Endothelial cell of umbilical vein (primary cell): ENCODE data around the gene ADA. TPM values are rescaled to one million over a fixed set of nuclear protein-coding genes. Genes with fewer than 3 reads are reported as not detected.

Source experiments
- BruUV-seq: library from RNA; stranded (reverse); fragments of 400-500 nt; replicated peaks from 2 replicates; lab custom pipeline; 2021; lab: Mats Ljungman, UMichigan
- CTCF ChIA-PET: fragments of 300-600, 350-600 bp; sonication (Branson Sonifier 250); formaldehyde crosslinking; loops from one replicate; lab custom pipeline; 2021; ENCODE audit warnings: antibody characterized with exemption, inconsistent platforms; lab: Charles Lee
- POLR2A ChIA-PET: fragments of 300-600, 350-600 bp; sonication (Branson Sonifier 250); formaldehyde crosslinking; loops from one replicate; lab custom pipeline; 2021; ENCODE audit warnings: antibody characterized with exemption, inconsistent platforms; lab: Charles Lee
- DNase-seq: peaks from one replicate; pipeline ENCODE4 v3.0.0-alpha.2; 2011; ENCODE audit warnings: low read depth, low spot score
- FAIRE-seq: peaks from 2 replicates; lab custom pipeline; 2011; peaks lifted over from hg19 to GRCh38; lab: Jason Lieb, UNC
- H2AFZ ChIP-seq: 2 replicates; pipeline ENCODE4 v1.6.0; 2012; ENCODE audit warnings: low read depth, low read length, control low read depth, inconsistent platforms
- H3K27ac ChIP-seq: 2 replicates; pipeline ENCODE4 v1.5.1; 2011; ENCODE audit warnings: low read depth, mild to moderate bottlenecking, control low read depth, low read length, moderate library complexity; ENCODE audit not compliant: insufficient read depth
- H3K27me3 ChIP-seq, 2 experiments: 2 replicates each; pipeline versions ENCODE4 v1.6.0 to v1.6.1; 2011; ENCODE audit warnings: low read length in 2 of 2, mixed read lengths in 1 of 2; ENCODE audit not compliant: control insufficient read depth in 2 of 2, insufficient read depth in 2 of 2
- H3K36me3 ChIP-seq, 2 experiments: 2 replicates in 1 of 2; 3 replicates in 1 of 2; pipeline ENCODE4 v1.5.1; 2011; ENCODE audit warnings: low read length in 2 of 2, mild to moderate bottlenecking in 1 of 2, moderate library complexity in 1 of 2; ENCODE audit not compliant: control insufficient read depth in 2 of 2, insufficient read depth in 2 of 2; ENCODE audit errors: extremely low read depth in 1 of 2
- H3K4me1 ChIP-seq: 3 replicates; pipeline ENCODE4 v1.5.1; 2011; ENCODE audit warnings: mild to moderate bottlenecking, low read length; ENCODE audit not compliant: control insufficient read depth, insufficient read depth; ENCODE audit errors: extremely low read depth
- H3K4me2 ChIP-seq: 2 replicates; pipeline ENCODE4 v1.6.1; 2011; ENCODE audit warnings: low read length, control low read depth, mixed read lengths; ENCODE audit not compliant: insufficient read depth
- H3K4me3 ChIP-seq, 3 experiments: fragments of 200-600 bp in 1 of 3; sonication (generic), shearing (Covaris generic) in 1 of 3; replicated peaks in 1 of 3; 2 replicates each; pipeline ENCODE4 v1.5.1; 2011 to 2016; ENCODE audit warnings: control low read depth in 3 of 3, low read length in 3 of 3, mild to moderate bottlenecking in 2 of 3, inconsistent platforms in 1 of 3, low read depth in 1 of 3, moderate library complexity in 1 of 3; ENCODE audit not compliant: insufficient read depth in 1 of 3
- H3K79me2 ChIP-seq: 2 replicates; pipeline ENCODE4 v1.6.0; 2012; ENCODE audit warnings: low read length, inconsistent platforms; ENCODE audit not compliant: control insufficient read depth, insufficient read depth
- H3K9ac ChIP-seq: replicated peaks from 2 replicates; pipeline ENCODE3; 2011; ENCODE audit warnings: low read length, control low read depth; ENCODE audit not compliant: insufficient read depth; ENCODE audit errors: extremely low read depth
- H3K9me1 ChIP-seq: replicated peaks from 3 replicates; pipeline ENCODE4 v1.6.0; 2011; ENCODE audit warnings: mild to moderate bottlenecking, low read length; ENCODE audit not compliant: control insufficient read depth, insufficient read depth; ENCODE audit errors: extremely low read depth
- H3K9me3 ChIP-seq: replicated peaks from 2 replicates; pipeline ENCODE4 v1.5.1; 2012; ENCODE audit warnings: low read length, inconsistent platforms; ENCODE audit not compliant: control insufficient read depth, insufficient read depth
- H4K20me1 ChIP-seq: replicated peaks from 2 replicates; pipeline ENCODE3; 2011; ENCODE audit warnings: mild to moderate bottlenecking, low read length; ENCODE audit not compliant: control insufficient read depth, insufficient read depth; ENCODE audit errors: extremely low read depth
- EZH2 ChIP-seq: IDR thresholded peaks from 2 replicates; pipeline ENCODE4 v1.6.1; 2012; ENCODE audit warnings: borderline replicate concordance, low read depth, mild to moderate bottlenecking, moderate library complexity, low read length, inconsistent platforms; ENCODE audit not compliant: severe bottlenecking
- FOS ChIP-seq: IDR thresholded peaks from 2 replicates; pipeline ENCODE4 v1.6.1; 2011; ENCODE audit warnings: mild to moderate bottlenecking, low read length, moderate library complexity, borderline replicate concordance; ENCODE audit not compliant: insufficient read depth
- GATA2 ChIP-seq: IDR thresholded peaks from 2 replicates; pipeline ENCODE4 v1.7.0; 2011; ENCODE audit warnings: low read depth, mild to moderate bottlenecking, moderate library complexity, mixed read lengths, low read length; ENCODE audit not compliant: insufficient read length, insufficient read depth
- JUN ChIP-seq: IDR thresholded peaks from 2 replicates; pipeline ENCODE4 v1.6.1; 2011; ENCODE audit warnings: borderline replicate concordance, low read depth; ENCODE audit not compliant: insufficient read length, insufficient read depth
- MAX ChIP-seq: IDR thresholded peaks from 2 replicates; pipeline ENCODE4 v1.6.1; 2011; ENCODE audit not compliant: insufficient read depth, insufficient read length
- MYC ChIP-seq: IDR thresholded peaks from one replicate; pipeline ENCODE4 v1.6.1; 2011; ENCODE audit warnings: mild to moderate bottlenecking, low read depth, low read length
- POLR2A ChIP-seq: IDR thresholded peaks from 2 replicates; pipeline ENCODE4 v1.6.1; 2012; ENCODE audit warnings: low read depth, mild to moderate bottlenecking, control low read depth, low read length
- POLR2AphosphoS5 ChIP-seq: IDR thresholded peaks from 2 replicates; pipeline ENCODE4 v1.6.1; 2012; ENCODE audit warnings: low read depth, mild to moderate bottlenecking, control low read depth, low read length, moderate library complexity; ENCODE audit not compliant: insufficient read depth
- dilution Hi-C: fragments of 300-500 bp; cut with MboI; formaldehyde crosslinking; loops from one replicate; pipeline ENCODE4 v1.15.0; 2019; ENCODE audit warnings: low sequenced_read_pairs; ENCODE audit not compliant: extremely low pct_ligation_motif_present
- intact Hi-C: fragments of 100-400 bp; cut with micrococcal nuclease; formaldehyde crosslinking; loops from one replicate; pipeline ENCODE4 v1.10.0; 2022
- polyA plus RNA-seq, 4 experiments: library from polyadenylated mRNA; depleted of rRNA in 3 of 4; stranded (reverse) in 3 of 4; unstranded in 1 of 4; fragments of >200 nt; gene quantifications; 2 replicates each; pipeline versions ENCODE4 v1.2.1 to v1.2.3, GENCODE V29; 2011 to 2012; ENCODE audit warnings: missing spikeins in 1 of 4
- total RNA-seq: library from RNA; stranded (reverse); gene quantifications from 2 replicates; pipeline ENCODE4 v1.2.3, GENCODE V29; 2021
- TF ChIP-seq, protein P1 (sequence below), 2 donors: IDR thresholded peaks; 1 replicate in 1 of 2; 2 replicates in 1 of 2; pipeline ENCODE4 v1.5.1; 2011; ENCODE audit warnings: low read length in 2 of 2, mild to moderate bottlenecking in 2 of 2, moderate library complexity in 2 of 2, control low read depth in 1 of 2, inconsistent platforms in 1 of 2, low read depth in 1 of 2; ENCODE audit not compliant: insufficient read depth in 1 of 2; ENCODE audit errors: extremely low read depth in 1 of 2

The ADA gene
- total and polyA plus RNA-seq, 2 donors (not counting 3 experiments of a cell fraction or from before 2014, with no cell fraction given) = 26.3 to 33.1 TPM

GRCh38 chr20:44658810-44659209, 7.3 kb upstream of the ADA start:
- Histone ChIP-seq H3K9me1 (no peaks in the 10 kb centered on the region), H2AFZ (no peak overlapping the region), H3K4me1 (no peaks in the 10 kb centered on the region), H4K20me1 (no peaks in the 10 kb centered on the region), H3K27ac (no peak overlapping the region), H3K4me3 (no peak overlapping the region), H3K9me3 (no peaks in the 10 kb centered on the region), H3K79me2 (no peaks in the 10 kb centered on the region), H3K27me3 (peaks cover 18 to 19% of the 10 kb centered on the region in 2 experiments), H3K9ac (no peak overlapping the region), H3K36me3 (no peaks in the 10 kb centered on the region), H3K4me2 (no peak overlapping the region)
- dilution Hi-C loops (no loop called here), intact Hi-C loops (no loop called here)
- TF ChIP-seq MYC = no peak
- TF ChIP-seq MAX = no peak
- TF ChIP-seq POLR2A = no peak
- TF ChIP-seq GATA2 = no peak
- TF ChIP-seq POLR2AphosphoS5 = no peak
- TF ChIP-seq EZH2 = no peak
- no peak for TF ChIP-seq JUN
- TF ChIP-seq FOS = no peak
- TF ChIP-seq, protein P1, sequence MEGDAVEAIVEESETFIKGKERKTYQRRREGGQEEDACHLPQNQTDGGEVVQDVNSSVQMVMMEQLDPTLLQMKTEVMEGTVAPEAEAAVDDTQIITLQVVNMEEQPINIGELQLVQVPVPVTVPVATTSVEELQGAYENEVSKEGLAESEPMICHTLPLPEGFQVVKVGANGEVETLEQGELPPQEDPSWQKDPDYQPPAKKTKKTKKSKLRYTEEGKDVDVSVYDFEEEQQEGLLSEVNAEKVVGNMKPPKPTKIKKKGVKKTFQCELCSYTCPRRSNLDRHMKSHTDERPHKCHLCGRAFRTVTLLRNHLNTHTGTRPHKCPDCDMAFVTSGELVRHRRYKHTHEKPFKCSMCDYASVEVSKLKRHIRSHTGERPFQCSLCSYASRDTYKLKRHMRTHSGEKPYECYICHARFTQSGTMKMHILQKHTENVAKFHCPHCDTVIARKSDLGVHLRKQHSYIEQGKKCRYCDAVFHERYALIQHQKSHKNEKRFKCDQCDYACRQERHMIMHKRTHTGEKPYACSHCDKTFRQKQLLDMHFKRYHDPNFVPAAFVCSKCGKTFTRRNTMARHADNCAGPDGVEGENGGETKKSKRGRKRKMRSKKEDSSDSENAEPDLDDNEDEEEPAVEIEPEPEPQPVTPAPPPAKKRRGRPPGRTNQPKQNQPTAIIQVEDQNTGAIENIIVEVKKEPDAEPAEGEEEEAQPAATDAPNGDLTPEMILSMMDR (IDR thresholded peaks at IDR 0.05; ENCODE audit: extremely low read depth in 1 of 2, insufficient read depth in 1 of 2, low read depth in 1 of 2, low read length in 2 of 2) = no peak
- BruUV-seq = no TSS peak
- CTCF ChIA-PET = no interaction called here
- POLR2A ChIA-PET = no interaction called here
- no peak for FAIRE-seq
- no peak for DNase-seq
